HG02763 (cell line): Measurements from ENCODE around the gene HTR3B.
"Not testable (repeated sequence)": the region's sequence is repeated elsewhere in the genome, so short reads cannot be mapped to it uniquely, and the experiment has no call there.

Source experiments
- ATAC-seq: cut with Tn5 transposase; IDR thresholded peaks from one replicate; pipeline ENCODE4 v1.9.1; 2021; ENCODE audit warnings: mild to moderate bottlenecking, moderate library complexity; ENCODE audit not compliant: unreplicated experiment

The HTR3B gene

GRCh38 chr11:113904379-113905101, at the start of gene HTR3B:
HTR3B (plus strand) TSS chr11:113904796; CDS start chr11:113904934, 138 bp downstream.
- ATAC-seq: no peak

- ATAC-seq: no peak
Measured at GRCh38 chr11:113855803-113856202, 48.8 kb upstream of the HTR3B start.

GRCh38 chr11:113856966-113857759, 47.4 kb upstream of the HTR3B start:
- ATAC-seq: no peak

- ATAC-seq: no peak
Measured at GRCh38 chr11:113859665-113860064, 44.9 kb upstream of the HTR3B start.

GRCh38 chr11:113862435-113862834, 42.2 kb upstream of the HTR3B start:
- no peak for ATAC-seq

- no peak for ATAC-seq
Measured at GRCh38 chr11:113864410-113864809, 40.2 kb upstream of the HTR3B start.

GRCh38 chr11:113865873-113866272, 38.7 kb upstream of the HTR3B start:
- no peak for ATAC-seq

GRCh38 chr11:113867843-113868503, 36.6 kb upstream of the HTR3B start:
- ATAC-seq: no peak

- ATAC-seq: no peak
Measured at GRCh38 chr11:113871336-113871735, 33.3 kb upstream of the HTR3B start.

- no peak for ATAC-seq
Measured at GRCh38 chr11:113873236-113873626, 31.4 kb upstream of the HTR3B start.

- no peak for ATAC-seq
Measured at GRCh38 chr11:113874096-113874495, 30.5 kb upstream of the HTR3B start.

GRCh38 chr11:113874581-113875233, 29.9 kb upstream of the HTR3B start:
- ATAC-seq: peak; percentile 28

GRCh38 chr11:113875234-113876073, 29.1 kb upstream of the HTR3B start, which contains the start of gene USP28:
USP28 (minus strand) TSS chr11:113875572; CDS start chr11:113875501, 71 bp downstream.
- ATAC-seq: peak; percentile 81

- ATAC-seq: no peak
Measured at GRCh38 chr11:113876074-113876797, 28.4 kb upstream of the HTR3B start.

GRCh38 chr11:113876798-113877669, 27.6 kb upstream of the HTR3B start:
- ATAC-seq: no peak

GRCh38 chr11:113877670-113878055, 26.9 kb upstream of the HTR3B start:
- no peak for ATAC-seq

GRCh38 chr11:113879446-113879845, 25.1 kb upstream of the HTR3B start:
- ATAC-seq: not testable (repeated sequence)

- no peak for ATAC-seq
Measured at GRCh38 chr11:113880971-113881370, 23.6 kb upstream of the HTR3B start.

- ATAC-seq: no peak
Measured at GRCh38 chr11:113881856-113882255, 22.7 kb upstream of the HTR3B start.
